Upper lobe of left lung (tissue), 4 donors: Measurements from ENCODE around the gene ARHGAP15.

Experiments used
- EP300 ChIP-seq, 4 donors: sonication (generic); formaldehyde crosslinking; IDR thresholded peaks; one replicate each; pipeline ENCODE4 v1.5.1; 2017; ENCODE audit warnings: antibody characterized with exemption in 4 of 4, control low read depth in 2 of 4
- POLR2A ChIP-seq, 4 donors: fragments of 450-650 bp; IDR thresholded peaks; one replicate each; pipeline ENCODE4 v1.5.1; 2016 to 2017; ENCODE audit warnings: antibody characterized with exemption in 4 of 4, mild to moderate bottlenecking in 2 of 4
- POLR2AphosphoS5 ChIP-seq, 2 donors: sonication (generic); formaldehyde crosslinking; IDR thresholded peaks; one replicate each; pipeline ENCODE4 v1.5.1; 2017; ENCODE audit warnings: antibody characterized with exemption in 2 of 2

DNA sequence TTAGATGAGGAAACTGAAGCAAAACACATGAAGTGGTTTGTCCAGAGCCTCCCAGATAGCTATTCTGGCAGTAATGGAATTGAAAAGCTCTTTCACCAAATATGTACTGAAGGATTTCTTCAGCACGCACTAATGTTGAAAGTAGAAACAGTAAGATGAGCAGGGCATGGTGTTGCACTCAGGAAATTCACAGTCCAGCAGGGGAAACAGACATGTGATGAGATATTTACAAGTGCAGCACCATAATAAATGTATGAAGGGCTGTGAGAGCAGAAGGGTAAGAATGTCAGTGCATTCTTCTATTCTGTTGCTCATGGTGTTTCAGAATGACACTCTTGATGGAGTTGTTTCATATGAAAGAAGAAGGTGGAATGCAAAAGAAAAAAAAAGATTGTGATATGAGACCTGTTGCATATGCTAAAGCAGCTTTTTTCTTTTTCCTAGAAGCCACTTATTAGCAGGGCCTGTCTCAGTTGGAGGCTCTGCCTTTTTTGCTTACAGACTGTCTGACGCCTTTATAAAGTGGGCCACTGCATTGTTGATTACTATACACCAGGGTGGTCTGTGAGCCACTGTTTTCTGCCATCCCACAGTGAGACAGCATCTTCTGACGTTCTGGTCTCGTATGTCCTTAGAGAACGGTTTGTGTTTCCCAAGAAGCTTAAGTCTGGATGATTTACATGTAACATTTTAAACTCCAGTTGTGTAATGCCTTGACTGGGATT lies 516.9 kb downstream of the ARHGAP15 start:
- no peak for TF ChIP-seq POLR2A (IDR thresholded peaks at IDR 0.05)
- no peak for TF ChIP-seq EP300 (IDR thresholded peaks at IDR 0.05)
- TF ChIP-seq POLR2AphosphoS5 (IDR thresholded peaks at IDR 0.05): no peak
